PFSK-1 (cell line): Measurements from ENCODE around the gene MOSMO.

Source experiments
- FOXP2 ChIP-seq: optimal IDR thresholded peaks from 2 replicates; pipeline ENCODE3; 2011; ENCODE audit warnings: borderline replicate concordance, control low read depth, inconsistent platforms; ENCODE audit not compliant: insufficient read depth; ENCODE audit errors: extremely low read length, extremely low read depth
- POLR2AphosphoS5 ChIP-seq: IDR thresholded peaks from 2 replicates; pipeline ENCODE4 v1.6.1; 2012; ENCODE audit warnings: low read depth, mild to moderate bottlenecking, control low read depth, low read length, moderate library complexity
- SIN3A ChIP-seq: IDR thresholded peaks from 2 replicates; pipeline ENCODE4 v1.6.1; 2012; ENCODE audit warnings: mild to moderate bottlenecking, low read length, moderate library complexity, borderline replicate concordance; ENCODE audit not compliant: insufficient read depth
- TAF1 ChIP-seq: IDR thresholded peaks from 2 replicates; pipeline ENCODE4 v1.6.1; 2012; ENCODE audit warnings: low read length, control low read depth, borderline replicate concordance; ENCODE audit not compliant: insufficient read depth
- TF ChIP-seq, protein P1 (sequence below), 2 experiments: IDR thresholded peaks; 2 replicates each; pipeline versions ENCODE4 v1.6.1 to v1.8.0; 2011 to 2012; ENCODE audit warnings: low read depth in 2 of 2, low read length in 2 of 2, control low read depth in 1 of 2, inconsistent platforms in 1 of 2, mild to moderate bottlenecking in 1 of 2, moderate library complexity in 1 of 2; ENCODE audit not compliant: insufficient read depth in 1 of 2

MOSMO gene

DNA sequence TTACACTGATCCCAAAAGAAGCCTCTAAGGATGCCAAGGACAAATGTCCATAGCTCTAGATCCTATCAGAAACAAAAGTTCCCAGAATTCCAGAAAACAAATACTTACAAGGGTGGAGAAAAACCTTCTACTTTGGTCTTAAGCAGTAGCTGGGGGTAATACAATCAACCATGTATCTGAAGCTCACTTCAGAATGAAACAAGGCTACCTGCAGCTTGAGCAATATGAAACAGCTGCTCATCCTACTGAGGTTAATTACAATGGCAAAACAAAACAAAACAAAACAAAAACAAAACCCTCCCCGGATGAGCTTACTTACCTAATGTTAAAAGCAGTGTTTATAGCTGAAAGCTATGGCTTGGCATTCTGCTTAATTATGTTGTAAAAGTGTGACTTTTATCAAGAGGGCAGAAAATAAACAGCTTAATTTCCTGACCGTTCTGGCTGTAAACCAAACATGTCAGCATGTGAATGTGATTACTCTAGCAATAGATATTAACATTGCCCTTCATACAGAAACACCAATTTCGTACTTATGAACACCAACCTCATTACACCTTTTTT, 17.4 kb upstream of the MOSMO start:
- no peak for TF ChIP-seq SIN3A
- TF ChIP-seq POLR2AphosphoS5: no peak

DNA sequence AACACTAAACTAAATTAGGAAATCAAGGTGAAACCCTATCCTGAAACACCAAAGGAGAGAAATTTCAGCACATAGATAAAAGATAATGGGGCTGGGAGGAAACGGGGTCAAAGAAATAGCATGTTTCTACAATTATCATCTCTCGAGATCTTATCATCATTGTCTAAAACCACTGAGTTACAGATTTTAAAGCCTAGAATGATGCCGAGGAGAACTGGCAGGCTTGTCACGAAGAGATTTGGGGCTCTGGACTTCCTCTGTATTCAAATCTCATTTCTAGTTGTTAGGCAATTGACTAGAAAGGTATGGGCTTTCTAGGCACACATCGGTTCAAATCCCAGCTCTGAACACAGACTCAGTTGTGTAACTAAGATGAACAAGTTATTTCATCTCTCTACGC, 16.3 kb upstream of the MOSMO start:
- no peak for TF ChIP-seq TAF1
- no peak for TF ChIP-seq POLR2AphosphoS5
- TF ChIP-seq SIN3A: no peak
- TF ChIP-seq, protein P1, sequence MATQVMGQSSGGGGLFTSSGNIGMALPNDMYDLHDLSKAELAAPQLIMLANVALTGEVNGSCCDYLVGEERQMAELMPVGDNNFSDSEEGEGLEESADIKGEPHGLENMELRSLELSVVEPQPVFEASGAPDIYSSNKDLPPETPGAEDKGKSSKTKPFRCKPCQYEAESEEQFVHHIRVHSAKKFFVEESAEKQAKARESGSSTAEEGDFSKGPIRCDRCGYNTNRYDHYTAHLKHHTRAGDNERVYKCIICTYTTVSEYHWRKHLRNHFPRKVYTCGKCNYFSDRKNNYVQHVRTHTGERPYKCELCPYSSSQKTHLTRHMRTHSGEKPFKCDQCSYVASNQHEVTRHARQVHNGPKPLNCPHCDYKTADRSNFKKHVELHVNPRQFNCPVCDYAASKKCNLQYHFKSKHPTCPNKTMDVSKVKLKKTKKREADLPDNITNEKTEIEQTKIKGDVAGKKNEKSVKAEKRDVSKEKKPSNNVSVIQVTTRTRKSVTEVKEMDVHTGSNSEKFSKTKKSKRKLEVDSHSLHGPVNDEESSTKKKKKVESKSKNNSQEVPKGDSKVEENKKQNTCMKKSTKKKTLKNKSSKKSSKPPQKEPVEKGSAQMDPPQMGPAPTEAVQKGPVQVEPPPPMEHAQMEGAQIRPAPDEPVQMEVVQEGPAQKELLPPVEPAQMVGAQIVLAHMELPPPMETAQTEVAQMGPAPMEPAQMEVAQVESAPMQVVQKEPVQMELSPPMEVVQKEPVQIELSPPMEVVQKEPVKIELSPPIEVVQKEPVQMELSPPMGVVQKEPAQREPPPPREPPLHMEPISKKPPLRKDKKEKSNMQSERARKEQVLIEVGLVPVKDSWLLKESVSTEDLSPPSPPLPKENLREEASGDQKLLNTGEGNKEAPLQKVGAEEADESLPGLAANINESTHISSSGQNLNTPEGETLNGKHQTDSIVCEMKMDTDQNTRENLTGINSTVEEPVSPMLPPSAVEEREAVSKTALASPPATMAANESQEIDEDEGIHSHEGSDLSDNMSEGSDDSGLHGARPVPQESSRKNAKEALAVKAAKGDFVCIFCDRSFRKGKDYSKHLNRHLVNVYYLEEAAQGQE (IDR thresholded peaks at IDR 0.05; ENCODE audit: insufficient read depth in 1 of 2, low read depth in 2 of 2, low read length in 2 of 2): no peak

DNA sequence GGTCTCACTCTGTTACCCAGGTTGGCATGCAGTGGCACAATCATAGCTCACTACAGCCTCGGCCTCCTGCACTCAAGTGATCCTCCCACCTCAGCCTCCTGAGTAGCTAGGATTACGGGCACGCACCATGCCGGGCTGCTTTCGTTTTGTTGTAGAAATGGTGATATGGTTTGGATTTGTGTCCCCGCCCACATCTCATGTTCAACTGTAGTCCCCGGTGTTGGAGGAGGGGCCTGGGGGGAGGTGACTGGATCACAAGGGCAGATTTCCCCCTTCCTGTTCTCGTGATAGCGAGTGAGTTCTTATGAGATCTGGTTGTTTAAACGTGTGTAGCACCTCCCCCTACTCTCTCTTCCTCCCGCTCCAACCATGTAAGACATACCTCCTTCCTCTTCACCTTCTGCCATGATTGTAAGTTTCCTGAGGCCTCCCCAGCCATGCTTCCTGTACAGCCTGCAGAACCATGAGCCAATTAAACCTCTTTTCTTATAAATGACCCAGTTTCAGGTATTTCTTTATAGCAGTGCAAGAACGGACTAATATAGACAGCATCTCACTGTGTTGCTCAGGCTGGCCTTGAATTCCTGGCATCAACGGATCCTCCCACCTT, 12.9 kb upstream of the MOSMO start:
- no peak for TF ChIP-seq FOXP2
- no peak for TF ChIP-seq TAF1
- no peak for TF ChIP-seq SIN3A
- TF ChIP-seq, protein P1 (IDR thresholded peaks at IDR 0.05; ENCODE audit: insufficient read depth in 1 of 2, low read depth in 2 of 2, low read length in 2 of 2): no peak
- TF ChIP-seq POLR2AphosphoS5: no peak

DNA sequence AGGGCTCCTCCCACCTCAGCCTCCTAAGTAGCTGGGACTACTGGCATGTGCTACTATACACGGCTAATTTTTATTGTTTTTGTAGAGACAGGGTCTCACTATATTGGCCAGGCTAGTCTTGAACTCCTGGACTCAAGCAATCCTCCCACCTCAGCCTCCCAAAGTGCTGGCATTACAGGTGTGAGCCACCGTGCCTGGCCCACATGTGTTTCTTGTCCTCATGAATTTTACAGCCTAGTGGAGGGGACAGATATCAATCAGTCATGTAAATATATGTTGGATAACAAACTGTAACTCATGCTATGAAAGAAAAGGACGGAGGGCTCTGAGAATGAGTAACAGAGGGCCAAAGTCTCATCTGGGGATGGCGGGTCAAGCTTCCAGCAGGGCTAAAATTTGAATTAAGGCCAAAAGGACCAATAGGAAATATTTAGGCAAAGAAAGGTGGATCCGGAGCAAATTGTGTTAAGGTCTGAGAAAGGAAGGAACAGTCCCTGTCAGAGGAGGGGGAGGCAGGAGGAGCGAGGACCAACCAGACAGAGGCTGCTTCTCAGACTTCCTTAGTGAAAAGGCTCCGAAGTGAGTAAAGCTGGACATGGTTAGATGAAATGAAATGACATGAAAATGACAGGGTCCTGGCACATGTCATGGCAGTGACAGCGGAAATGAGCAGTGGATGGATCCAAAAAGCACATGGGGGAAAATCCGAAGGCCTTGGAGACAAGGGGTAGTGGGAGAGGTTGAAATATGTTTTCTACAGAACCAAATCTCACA, 10.8 kb upstream of the MOSMO start:
- TF ChIP-seq TAF1 (no peak), FOXP2 (no peak), SIN3A (no peak), POLR2AphosphoS5 (no peak)
- TF ChIP-seq, protein P1 (IDR thresholded peaks at IDR 0.05; ENCODE audit: insufficient read depth in 1 of 2, low read depth in 2 of 2, low read length in 2 of 2): no peak

DNA sequence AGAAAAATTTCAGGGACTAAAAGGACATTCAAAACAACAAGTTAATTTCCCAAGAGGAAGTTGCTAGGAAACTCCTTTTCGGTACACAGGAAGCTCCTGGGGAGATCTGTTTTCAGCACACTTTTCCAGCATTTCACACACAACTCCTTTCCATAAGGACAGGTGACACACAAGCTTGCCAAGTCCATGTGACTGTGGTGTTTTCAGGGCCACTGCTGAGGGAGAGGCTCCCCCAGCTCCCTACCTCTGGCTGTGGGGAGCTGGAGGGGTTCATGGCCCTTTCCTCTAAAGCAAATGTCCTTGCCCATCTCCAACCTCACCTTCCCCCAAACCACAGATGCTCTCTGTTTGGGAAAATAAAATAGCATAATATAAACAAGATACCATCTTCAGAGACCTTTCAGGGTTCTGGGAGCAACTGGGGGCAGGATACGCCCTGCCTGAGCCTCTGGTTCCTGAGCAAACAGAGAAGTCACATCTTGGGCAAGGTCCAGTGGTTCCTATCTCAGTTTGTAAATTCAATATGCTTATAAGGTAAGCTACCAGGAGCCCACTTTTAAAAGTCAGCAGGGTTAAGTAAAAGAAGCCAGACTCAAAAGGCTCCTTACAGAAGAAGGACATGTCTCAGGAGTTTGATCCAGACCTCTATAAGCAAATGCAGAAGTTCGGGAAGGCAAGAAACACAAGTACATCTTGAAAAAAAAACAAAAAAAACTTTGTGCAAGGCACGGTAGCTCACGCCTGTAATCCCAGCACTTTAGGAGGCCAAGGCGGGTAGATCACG, 10.0 kb upstream of the MOSMO start:
- TF ChIP-seq TAF1 (no peak), FOXP2 (no peak), SIN3A (no peak), POLR2AphosphoS5 (no peak)
- TF ChIP-seq, protein P1 (IDR thresholded peaks at IDR 0.05; ENCODE audit: insufficient read depth in 1 of 2, low read depth in 2 of 2, low read length in 2 of 2): no peak
